Medulla oblongata (tissue), 1 donor: ENCODE data around the gene HOATZ.

ENCODE experiments used
- DNase-seq: peaks from one replicate; pipeline ENCODE4 v3.0.0-alpha.2; 2015; ENCODE audit errors: extremely low spot score

Gene HOATZ

DNA sequence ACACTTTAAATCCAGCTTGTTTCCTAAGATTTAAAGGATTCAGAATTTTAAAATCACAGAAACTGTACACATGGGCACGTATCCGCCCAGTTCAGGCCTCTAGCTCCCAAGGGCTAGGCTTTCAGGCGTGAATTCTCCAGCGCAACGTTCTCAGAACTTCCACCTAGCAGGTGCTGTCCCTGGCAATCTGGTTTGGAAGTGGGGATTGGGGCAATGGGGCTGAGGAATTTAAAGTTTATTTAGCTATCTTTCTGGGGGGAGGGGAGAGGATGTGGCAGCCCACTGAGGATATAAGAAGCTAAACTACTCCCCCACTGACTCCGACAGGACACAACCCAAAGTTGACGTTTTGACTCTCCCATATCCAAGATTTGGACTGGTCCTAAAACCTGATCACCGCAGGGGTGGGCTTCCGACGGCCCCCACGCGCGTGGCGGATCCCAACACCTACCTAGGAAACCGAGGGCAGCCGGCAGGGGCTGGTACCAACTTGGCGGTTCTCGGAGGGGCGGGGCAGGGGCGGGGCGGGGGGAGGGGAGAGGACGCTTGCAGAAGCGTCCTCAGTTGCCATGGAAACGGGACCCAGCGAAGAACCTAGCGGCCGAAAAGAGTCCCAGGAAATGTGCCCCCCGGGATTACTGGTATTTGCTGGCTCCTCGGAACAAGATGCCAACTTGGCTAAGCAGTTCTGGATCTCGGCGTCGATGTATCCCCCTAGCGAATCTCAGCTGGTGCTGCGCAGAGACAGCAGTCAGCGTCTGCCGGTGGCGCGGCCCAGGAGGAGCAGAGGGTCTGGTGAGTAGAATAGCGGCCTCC lies at the start of gene HOATZ:
HOATZ (plus strand) TSS at position 563 of the 816 bp plus-strand sequence; CDS start at position 570, 7 bp downstream.
- peak; percentile 36 for DNase-seq

DNA sequence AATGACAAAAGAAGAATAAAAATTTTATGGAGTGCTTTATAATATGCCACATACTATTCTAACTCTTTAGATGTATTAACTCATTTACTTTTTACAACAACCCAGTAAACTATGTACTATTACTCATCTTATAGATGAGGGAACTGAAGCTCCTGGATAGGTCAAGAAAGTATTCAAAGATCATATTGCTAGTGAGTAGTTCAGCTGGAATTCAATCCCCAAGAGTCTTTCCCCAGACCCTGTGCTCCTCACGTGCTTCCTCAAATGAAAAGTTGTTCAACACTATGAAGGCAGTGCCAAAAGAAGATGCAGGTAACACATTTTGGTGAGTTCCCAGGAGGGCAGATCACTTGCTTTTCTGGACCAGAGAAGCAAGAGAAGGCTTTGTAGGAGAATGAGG lies 49.2 kb upstream of the HOATZ start:
- no peak for DNase-seq

DNA sequence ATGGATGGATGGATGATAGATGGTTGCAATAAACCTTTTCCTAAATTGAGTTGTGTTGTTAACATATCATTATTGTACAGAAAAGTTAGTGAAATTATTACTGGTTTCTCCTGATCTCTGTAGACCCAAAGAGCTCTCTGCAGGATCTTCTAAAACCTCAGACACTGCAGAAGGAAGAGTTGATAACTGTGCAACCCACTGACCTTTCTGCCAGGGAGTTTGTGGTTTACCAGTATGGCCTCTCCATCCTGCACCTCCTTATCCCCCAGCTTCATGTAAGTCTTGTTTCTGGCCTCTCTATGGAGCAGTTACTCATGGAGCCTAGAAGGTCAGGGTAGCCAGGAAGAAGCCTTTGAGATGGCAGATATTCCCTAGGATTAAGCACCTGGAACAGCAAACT lies 48.0 kb upstream of the HOATZ start:
- no peak for DNase-seq

DNA sequence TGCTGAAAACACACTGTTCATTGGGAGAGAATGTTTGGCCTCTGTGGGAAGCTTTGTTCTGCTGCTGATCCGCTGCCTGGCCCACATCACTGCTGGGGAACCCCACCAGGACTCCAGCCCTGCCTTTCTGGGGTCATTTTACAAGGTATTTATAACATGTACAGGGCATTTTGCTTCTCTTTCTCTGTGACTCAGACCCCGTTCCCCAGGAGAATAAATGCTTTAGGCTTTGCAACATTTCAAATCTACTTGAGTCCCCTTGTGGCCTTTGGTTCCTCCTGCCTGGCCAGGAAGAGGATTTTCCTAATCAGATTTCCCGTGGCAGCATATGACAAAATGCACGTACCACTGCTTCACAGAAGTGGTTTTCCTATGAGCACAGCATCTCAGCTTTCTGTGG lies 45.4 kb upstream of the HOATZ start:
- DNase-seq = no peak

DNA sequence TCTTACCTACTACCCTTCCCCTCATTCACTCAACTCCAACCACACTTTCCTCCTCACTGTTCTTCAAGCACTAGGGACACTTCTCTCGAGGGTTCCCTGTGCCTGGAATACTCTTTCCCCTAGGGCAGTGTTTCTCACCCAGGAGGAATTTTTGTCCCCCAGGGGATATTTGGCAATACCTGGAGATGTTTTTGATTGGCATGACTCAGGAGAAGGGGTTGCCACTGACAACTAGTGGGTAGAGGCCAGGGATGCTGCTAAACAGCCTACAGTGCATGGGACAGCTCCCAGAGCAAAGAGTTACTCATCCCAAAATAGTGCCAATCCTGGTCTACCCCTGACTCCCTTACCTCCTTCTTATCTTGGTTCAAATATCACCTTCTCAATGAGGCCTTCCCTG lies 42.4 kb upstream of the HOATZ start:
- no peak for DNase-seq

DNA sequence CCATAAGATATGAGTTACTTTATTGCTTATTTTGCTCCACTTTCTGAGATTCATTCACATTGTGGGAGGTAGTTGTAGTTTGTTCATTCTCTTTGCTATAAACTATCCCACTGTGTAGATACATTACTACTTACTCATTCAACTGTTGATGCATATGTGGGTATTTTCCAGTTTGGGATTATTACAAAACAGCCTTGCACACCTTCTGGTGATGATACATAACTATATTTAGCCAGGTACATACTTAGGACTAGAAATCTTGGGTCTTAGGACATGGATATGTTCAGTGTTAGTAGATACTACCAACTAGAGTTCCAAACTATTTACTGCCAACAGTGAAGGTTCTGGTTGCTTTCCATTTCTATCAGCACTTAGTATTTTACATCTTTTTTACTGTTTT lies 40.1 kb upstream of the HOATZ start:
- no peak for DNase-seq

DNA sequence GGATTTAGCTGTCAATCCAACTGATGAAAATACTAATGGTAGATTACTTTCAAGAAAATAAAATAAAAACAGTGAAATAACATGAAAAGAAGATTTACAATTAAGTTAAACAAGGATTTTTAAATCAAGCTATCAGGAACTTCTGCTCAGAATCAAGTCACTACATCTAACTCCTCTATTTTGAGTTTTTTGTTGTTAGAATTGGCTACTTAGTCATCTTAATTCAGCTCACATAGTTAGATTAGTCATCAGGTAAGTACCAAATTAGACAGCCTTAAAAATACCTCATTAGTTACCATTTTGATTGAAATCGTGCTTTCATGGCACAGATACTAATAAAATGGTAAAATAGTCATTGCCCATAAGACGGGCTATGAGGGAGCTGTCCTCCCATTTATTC lies 38.2 kb upstream of the HOATZ start:
- DNase-seq = no peak

DNA sequence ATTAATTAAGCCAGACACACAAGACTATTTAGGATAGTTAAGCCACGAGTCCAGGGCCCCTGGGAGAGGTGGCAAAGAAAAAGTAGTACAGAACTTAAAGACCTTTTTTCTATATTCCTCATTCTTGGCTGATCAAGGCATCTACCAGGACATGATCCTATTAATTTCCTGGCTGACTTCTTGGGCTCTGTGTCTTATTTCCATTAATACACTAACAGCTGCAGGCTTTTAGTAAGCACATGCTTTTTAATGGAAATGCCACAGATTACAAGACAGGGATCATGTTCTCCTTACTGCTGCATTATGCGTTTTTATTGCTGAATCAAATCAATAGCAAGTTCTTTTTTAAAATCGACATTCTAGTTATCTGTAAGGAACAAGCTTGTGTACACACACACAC lies 37.6 kb upstream of the HOATZ start:
- no peak for DNase-seq

DNA sequence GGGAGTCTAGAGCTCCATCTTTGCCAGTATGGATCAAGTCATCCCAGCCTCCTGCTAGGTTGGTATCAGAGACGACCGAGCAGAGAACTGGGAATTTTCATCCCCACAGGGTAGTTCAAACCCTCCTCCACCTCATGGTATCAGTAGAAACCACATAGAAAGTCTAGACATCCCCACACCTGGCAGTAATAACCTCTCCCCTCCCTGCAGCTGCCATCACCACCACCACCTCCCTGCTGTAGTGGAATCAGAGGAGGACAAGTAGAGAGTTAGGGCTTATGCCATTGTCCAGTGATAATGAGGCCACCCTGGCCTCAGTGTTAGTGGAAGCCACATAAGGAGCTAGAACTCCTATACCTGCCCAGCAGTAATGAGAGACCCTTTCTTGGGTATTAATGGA lies 36.7 kb upstream of the HOATZ start:
- DNase-seq = no peak

DNA sequence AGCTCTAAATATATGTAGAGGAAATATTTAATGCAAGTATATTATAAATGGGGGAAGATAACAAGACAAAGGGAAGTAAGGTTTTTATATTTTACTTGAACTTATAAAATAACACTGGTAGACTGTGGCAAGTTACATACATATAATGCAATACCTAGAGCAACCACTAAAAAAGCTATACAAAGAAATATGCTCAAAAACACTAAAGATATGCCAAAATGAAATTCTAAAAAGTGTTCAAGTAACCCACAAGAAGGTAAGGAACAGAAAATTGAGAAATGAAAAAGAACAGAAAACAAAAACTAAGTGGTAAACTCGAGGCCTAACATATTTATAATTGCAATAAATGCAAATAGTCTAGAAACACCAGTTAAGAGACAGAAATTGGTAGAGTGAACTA lies 34.9 kb upstream of the HOATZ start:
- DNase-seq = no peak

DNA sequence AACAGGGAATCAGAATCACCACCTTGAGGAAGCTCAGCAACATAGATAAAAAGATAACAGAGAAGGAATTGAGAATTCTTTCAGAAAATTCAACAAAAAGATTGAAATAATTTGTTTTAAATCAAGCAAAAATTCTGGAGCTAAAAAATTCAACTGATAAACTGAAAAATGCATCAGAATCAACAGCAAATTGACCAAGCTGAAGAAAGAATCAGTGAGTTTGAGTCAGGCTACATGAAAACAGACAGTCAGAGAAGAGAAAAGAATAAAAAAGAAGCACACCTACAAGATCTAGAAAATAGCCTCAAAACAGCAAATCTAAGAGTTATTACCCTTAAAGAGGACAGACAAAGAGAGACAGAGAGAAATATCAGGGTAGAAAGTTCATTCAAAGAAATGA lies 31.1 kb upstream of the HOATZ start:
- no peak for DNase-seq

DNA sequence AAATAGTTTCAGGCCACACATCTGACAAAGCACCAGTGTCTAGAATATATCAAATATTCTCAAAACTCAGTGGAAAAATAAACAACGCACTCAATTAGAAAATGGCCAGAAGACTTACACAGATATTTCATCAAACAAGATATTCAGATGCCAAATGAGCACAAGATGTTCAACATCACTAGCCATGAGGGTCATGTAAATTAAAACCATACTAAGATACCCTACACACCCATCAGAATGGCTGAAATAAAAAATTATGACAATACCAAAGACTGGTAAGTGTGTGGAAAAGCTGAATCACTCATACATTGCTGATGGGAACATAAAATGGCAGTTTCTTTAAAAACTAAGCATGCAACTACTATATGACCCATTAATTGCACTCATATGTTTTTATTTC lies 24.1 kb upstream of the HOATZ start:
- DNase-seq = no peak

DNA sequence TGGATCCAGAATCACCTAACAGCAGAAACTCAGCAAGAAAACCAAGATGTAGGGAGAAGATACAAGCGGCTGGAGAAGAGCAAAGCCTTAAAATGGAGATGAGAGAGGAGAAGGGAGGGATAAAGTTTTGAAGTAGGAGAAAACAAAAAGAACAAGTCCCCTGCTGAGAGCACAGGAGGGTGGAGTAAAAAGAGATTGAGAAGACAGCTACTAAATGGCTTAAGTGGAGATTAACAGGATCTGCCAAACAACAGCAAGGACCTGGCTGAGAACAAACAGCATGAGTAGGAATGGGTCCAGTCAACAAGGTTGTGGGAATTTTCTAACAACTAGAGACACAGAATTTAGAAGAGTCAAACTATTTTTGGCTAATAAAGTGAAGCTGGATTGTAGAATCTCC lies 20.5 kb upstream of the HOATZ start:
- DNase-seq = no peak

DNA sequence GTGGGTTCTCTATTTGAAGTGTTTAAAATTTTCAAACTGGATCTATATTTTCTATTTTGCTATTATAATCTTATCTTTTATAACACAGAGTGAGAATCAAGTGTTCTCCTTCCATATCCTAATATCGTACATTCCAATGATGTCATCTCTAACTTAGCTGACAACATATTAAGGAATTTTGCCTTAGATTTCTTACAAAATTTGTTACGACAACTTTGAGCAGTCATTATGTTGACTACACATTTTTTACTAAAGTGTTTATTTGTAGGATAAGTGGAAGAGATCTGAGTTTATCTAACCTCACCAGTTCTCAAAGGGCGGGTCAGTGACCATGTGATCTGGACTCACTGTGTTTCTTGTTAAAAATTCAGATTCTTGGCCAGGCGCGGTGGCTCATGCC lies 15.1 kb upstream of the HOATZ start:
- DNase-seq = no peak

DNA sequence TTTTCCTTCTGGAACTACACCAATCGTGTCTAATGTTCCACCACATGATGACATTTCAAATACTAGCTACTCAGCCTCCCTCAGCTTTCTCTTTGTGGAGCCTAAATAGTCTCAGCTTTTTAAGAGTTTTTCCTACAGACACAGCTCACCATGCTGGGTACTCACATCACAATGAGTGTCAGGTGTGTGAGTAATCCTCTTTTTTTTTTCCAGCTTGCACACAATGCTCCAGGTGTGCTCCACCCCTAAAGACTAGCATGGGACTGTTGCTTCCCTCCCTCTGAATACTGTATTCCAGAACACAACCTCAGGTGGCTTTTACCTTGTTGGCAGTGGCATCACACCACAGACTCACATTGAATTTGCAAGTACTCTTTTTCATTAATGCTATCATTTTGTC lies 14.1 kb upstream of the HOATZ start:
- DNase-seq = no peak

DNA sequence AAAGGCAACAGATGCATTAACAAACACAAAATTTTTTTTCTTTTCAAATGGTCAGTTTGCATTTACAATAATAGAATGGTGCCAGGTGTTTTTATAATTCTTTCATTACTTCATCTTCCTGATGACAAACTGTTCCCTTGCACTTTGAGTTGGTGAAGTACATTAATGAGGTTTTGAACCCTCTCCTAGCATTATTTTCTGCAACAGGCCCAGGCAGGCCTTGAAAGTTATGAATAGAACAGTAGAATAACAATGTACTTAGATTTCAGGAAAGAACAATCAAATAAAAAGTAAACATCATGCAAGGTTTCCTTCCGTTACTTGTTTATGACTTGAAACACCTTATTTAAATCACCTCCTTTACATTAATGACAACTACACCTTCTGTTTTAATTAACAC lies 12.0 kb upstream of the HOATZ start:
- DNase-seq = no peak

DNA sequence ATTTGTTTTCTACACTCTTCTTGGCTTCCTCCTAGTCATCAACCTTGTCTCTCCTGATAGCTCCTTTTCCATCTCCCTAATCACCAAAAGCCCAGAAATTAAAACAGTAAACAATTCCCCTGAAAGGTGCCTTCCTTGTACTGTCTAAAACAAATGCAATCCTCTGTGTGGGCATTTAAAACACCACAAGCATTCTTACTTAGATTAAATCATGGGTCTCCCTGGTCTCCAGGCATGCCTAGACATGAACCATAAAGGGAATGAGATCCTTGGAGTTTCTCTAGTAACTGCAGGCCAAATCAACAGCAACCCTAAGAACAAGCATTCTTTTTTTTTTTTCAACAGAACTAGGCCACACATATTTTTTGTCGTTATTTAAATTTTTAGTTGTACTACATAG lies 4.3 kb upstream of the HOATZ start:
- DNase-seq = no peak

DNA sequence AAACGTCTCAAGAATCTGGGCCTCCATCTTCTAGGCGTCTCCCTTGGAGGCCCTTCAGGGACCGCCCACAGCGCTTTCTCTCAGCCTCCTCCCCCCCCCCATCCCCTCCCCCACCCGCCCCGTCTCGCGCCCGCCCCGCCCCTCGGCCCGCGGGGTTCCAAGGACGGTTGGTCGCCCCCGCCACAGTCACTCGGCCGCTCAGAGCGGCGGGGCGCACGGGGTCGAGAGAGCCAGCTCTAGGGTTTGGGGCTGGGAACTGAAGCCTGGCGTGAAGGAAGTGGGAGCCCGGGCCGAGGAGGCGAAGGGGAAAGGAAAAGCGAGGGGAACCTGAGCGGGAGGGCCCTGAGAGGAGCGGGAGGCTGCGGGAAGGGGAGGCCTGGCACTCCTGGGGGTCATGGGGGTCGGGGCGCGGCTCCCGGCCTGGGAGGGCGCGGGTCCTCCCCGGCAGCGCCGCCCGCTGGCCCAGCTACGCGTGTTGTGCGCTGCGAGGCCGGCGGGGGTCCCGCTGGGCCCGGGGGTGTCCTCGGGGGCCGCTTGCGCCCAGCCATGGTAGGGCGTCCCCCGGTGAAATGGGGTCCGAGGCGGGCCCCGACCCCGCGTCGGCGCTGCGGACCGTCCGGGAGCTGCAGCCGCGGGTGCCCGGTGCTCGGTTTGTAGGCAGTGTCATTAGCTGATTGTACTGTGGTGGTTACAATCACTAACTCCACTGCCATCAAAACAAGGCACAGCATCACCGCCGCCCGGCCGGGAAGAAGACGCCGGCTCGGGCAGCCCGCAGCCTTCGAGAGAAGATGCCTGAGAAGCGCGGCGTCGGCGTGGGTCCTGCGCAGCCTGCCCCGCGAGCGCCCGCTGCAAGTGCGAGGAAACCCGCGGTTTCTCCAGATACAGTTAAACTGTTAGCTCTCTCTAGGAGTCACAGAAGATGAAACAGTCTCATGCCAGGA lies 2.0 kb upstream of the HOATZ start, which contains the start of gene BTG4:
BTG4 (minus strand) TSS at position 91 of the 944 bp plus-strand sequence. CDS start 13,610 bp downstream, outside the sequence.
- no peak for DNase-seq

DNA sequence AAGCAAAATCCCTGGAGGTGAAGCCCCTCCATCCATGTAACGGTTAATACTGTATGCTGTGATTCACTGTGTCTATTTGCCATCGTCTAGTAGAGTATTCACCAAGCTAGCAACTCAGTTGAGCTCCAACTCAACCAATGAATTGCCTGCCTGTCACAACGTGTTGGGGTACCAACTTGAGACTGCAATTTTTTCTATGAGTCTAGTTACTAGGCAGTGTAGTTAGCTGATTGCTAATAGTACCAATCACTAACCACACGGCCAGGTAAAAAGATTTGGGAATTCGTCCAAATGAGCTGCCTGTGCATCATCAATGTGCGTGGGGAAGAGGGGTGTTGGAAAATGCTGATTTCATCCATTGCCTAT lies 1.4 kb upstream of the HOATZ start:
- DNase-seq = no peak

DNA sequence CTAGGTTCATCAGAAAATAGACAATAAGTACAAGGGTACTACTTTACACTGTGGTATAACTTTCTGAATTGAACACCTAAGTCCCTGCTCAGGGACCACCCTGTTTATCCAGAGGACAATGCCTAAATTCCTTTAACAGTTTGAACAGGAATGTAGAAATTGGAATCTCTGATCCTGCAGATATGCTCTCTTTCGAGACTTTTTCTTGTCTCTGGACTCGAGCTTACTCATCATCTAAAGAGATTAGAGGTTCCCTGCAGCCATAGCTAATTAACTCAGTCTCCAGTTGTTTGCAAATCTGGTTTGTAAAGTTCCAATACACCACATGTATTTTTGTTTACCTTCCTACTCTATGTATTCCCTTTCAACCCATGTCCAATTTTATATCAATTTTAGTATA lies 1.0 kb downstream of the HOATZ start:
- DNase-seq = no peak

DNA sequence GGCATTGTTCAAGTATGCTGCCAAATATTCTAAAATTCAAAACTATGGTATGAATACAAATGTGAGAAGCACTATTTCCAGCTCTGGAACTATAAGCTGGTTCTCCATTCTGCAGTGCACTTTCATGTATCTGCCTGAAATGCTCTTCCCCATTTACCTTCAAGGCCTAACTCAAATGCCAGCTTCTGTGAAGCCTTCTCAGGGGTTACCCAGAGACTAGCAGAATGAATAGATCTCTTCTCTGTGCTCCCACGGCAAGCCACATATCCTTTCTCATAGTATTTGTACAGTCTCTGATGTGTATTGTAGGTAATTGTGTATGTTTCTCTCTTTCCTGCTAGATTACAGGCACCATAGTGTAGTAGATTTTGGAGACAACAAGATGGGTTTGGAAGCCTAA lies 4.1 kb downstream of the HOATZ start:
- no peak for DNase-seq

DNA sequence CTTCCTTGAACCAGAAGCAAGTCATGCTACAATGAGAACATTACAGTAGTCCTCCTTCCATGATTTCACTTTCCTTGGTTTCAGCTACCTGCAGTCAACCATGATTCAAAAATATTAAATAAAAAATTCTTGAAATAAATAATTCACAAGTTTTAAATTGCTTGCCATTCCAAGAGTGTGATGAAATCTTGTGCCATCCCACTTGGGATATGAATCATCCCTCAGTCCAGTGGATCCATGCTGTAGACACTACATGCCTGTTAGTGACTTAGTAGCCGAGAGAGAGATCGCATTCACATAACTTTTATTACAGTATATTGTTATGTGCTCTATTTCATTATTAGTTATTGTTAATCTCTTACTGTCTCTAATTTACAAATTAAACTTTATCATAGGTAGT lies 6.0 kb downstream of the HOATZ start:
- no peak for DNase-seq

DNA sequence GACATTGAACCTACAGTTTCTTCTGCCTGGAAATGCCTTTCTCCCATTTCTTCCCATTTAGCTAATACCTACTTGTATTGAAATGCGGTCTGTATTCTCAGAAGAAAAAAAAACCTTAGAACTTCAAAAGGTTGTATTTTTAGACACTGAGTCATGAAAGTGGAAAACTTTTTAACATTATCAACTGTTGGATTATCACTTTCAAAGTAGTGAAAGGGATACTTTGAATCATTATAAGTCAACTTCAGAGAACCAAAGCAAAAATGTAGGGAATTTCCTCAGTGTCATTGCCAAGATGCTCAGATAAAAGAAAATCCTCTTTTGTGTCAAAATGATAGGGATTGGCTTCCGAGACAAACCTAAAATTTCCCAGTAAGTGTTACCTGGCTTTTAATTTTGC lies 6.6 kb downstream of the HOATZ start:
- no peak for DNase-seq
